Parathyroid adenoma (tissue), 2 donors: ENCODE measurements around the gene RAB6A.
"Not testable (repeated sequence)": the region's sequence is repeated elsewhere in the genome, so short reads cannot be mapped to it uniquely, and the experiment has no call there.

Experiments
- H2AFZ ChIP-seq: fragments of 300-600 bp; sonication (generic); one replicate; pipeline ENCODE4 v1.7.0; 2017; ENCODE audit warnings: antibody characterized with exemption, mild to moderate bottlenecking
- H3K27ac ChIP-seq: fragments of 300-600 bp; sonication (generic); one replicate; pipeline ENCODE4 v1.7.0; 2017
- H3K27me3 ChIP-seq: fragments of 300-600 bp; sonication (generic); one replicate; pipeline ENCODE4 v1.7.0; 2017; ENCODE audit warnings: low read length; ENCODE audit not compliant: control insufficient read depth, insufficient read depth
- H3K36me3 ChIP-seq: fragments of 300-600 bp; sonication (generic); one replicate; pipeline ENCODE4 v1.7.0; 2017; ENCODE audit warnings: low read length; ENCODE audit not compliant: control insufficient read depth, insufficient read depth
- H3K4me1 ChIP-seq: fragments of 300-600 bp; sonication (generic); one replicate; pipeline ENCODE4 v1.7.0; 2017; ENCODE audit warnings: control low read depth
- H3K4me2 ChIP-seq: fragments of 300-600 bp; sonication (generic); one replicate; pipeline ENCODE4 v1.7.0; 2017; ENCODE audit warnings: low read length
- H3K4me3 ChIP-seq: fragments of 300-600 bp; sonication (generic); one replicate; pipeline ENCODE4 v1.7.0; 2017; ENCODE audit warnings: low read depth, low read length
- H3K79me2 ChIP-seq: fragments of 300-600 bp; sonication (generic); one replicate; pipeline ENCODE4 v1.7.0; 2017; ENCODE audit warnings: control low read depth
- H3K9ac ChIP-seq: fragments of 300-600 bp; sonication (generic); one replicate; pipeline ENCODE4 v1.7.0; 2017; ENCODE audit warnings: mild to moderate bottlenecking
- H3K9me3 ChIP-seq: fragments of 300-600 bp; sonication (generic); one replicate; pipeline ENCODE4 v1.7.0; 2017; ENCODE audit warnings: low read length; ENCODE audit not compliant: control insufficient read depth
- TF ChIP-seq, protein P1 (sequence below): fragments of 300-600 bp; sonication (generic); IDR thresholded peaks from one replicate; pipeline ENCODE4 v1.7.0; 2017; ENCODE audit warnings: antibody characterized with exemption, mild to moderate bottlenecking
- donor health status: primary hyperparathyroidism.

The RAB6A gene

GRCh38 chr11:73787643-73788558 lies 27.0 kb upstream of the RAB6A start, which contains the start of gene MRPL48:
MRPL48 (plus strand) TSS chr11:73787874; CDS start chr11:73787972, 98 bp downstream.
- Histone ChIP-seq H3K9ac (no peak within 1 kb of the TSS), H3K4me3 (peak within 1 kb of the TSS; percentile 90), H3K27ac (peak within 1 kb of the TSS; percentile 94), H3K4me1 (no peaks in the 10 kb centered on the region), H3K4me2 (peak within 1 kb of the TSS; percentile 80), H3K27me3 (no peaks in the 10 kb centered on the region), H2AFZ (peak within 1 kb of the TSS; percentile 96), H3K36me3 (no peaks in the 10 kb centered on the region), H3K9me3 (no peaks in the 10 kb centered on the region), H3K79me2 (no peaks in the 10 kb centered on the region)
- TF ChIP-seq, protein P1, sequence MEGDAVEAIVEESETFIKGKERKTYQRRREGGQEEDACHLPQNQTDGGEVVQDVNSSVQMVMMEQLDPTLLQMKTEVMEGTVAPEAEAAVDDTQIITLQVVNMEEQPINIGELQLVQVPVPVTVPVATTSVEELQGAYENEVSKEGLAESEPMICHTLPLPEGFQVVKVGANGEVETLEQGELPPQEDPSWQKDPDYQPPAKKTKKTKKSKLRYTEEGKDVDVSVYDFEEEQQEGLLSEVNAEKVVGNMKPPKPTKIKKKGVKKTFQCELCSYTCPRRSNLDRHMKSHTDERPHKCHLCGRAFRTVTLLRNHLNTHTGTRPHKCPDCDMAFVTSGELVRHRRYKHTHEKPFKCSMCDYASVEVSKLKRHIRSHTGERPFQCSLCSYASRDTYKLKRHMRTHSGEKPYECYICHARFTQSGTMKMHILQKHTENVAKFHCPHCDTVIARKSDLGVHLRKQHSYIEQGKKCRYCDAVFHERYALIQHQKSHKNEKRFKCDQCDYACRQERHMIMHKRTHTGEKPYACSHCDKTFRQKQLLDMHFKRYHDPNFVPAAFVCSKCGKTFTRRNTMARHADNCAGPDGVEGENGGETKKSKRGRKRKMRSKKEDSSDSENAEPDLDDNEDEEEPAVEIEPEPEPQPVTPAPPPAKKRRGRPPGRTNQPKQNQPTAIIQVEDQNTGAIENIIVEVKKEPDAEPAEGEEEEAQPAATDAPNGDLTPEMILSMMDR: no peak

DNA sequence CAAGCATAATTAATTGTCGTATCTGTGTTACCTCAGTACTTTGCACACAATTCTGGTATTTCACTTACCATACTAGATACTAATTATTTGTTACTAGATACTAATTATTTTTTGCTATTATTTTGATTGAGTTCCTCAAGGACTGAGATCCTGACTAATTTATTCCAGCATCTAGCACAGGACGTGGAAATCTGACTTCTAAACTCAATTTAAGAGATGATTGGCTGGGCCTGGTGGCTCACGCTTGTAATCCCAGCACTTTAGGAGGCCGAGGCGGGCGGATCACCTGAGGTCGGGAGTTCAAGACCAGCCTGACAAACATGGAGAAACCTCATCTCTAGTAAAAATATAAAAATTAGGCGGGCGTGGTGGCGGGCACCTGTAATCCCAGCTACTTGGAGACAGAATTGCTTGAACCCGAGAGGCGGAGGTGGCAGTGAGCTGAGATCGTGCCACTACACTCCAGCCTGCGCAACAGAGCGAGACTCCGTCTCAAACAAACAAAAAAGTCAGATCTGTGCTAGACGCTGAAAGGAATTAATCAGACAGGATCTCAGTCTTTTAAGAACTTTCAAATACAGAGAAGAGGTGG lies 26.3 kb upstream of the RAB6A start:
- Histone ChIP-seq H3K79me2 (no peaks in the 10 kb centered on the region), H2AFZ (peak overlapping the region; percentile 96), H3K9ac (no peak overlapping the region), H3K4me1 (no peaks in the 10 kb centered on the region), H3K4me2 (peak overlapping the region; percentile 80), H3K27me3 (no peaks in the 10 kb centered on the region), H3K4me3 (peak overlapping the region; percentile 90), H3K36me3 (no peaks in the 10 kb centered on the region), H3K27ac (peak overlapping the region; percentile 94), H3K9me3 (no peaks in the 10 kb centered on the region)
- TF ChIP-seq, protein P1: no peak

GRCh38 chr11:73785467-73785866 lies 24.6 kb upstream of the RAB6A start:
- not testable (repeated sequence) for H3K27me3 ChIP-seq, H3K9me3 ChIP-seq, H3K79me2 ChIP-seq, H3K9ac ChIP-seq, H3K4me1 ChIP-seq, H3K4me2 ChIP-seq, H3K27ac ChIP-seq, H2AFZ ChIP-seq, H3K4me3 ChIP-seq, H3K36me3 ChIP-seq

GRCh38 chr11:73784734-73785133 lies 23.9 kb upstream of the RAB6A start:
- H3K79me2 ChIP-seq: no peaks in the 10 kb centered on the region
- H3K36me3 ChIP-seq: no peaks in the 10 kb centered on the region
- no peak overlapping the region for H2AFZ ChIP-seq
- H3K27ac ChIP-seq: no peak overlapping the region
- no peak overlapping the region for H3K4me3 ChIP-seq
- TF ChIP-seq, protein P1: no peak
- H3K27me3 ChIP-seq: no peaks in the 10 kb centered on the region
- no peak overlapping the region for H3K9ac ChIP-seq
- H3K4me1 ChIP-seq: no peaks in the 10 kb centered on the region
- H3K9me3 ChIP-seq: no peaks in the 10 kb centered on the region
- H3K4me2 ChIP-seq: no peak overlapping the region

DNA sequence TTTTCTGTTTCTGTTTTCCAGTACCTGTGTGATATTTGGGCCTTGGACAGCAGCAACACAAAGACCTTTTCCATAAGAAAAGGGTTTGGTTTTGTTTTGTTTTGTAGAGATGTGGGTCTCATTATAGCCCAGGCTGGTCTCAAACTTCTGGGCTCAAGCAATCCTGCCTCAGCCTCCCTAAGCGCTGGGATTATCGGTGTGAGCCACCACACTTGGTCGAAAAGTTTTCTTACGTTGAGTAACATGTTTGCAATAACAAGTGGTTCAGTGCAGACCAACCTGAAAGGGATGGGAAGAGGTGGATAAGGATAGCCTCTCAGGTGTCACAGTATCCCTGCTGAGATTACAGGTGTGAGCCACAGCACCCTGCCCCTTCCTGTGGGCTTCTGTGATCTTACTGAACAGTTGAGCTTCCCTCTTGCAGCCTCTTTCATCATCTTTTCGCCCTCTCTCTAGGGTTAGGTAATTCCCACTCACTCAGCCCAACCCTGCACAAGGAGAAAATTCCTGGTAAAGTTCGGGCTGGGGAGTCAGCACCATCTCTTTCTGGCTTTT lies 23.3 kb upstream of the RAB6A start:
- Histone ChIP-seq H3K36me3 (no peaks in the 10 kb centered on the region), H3K4me3 (no peak overlapping the region), H2AFZ (no peak overlapping the region), H3K9me3 (no peaks in the 10 kb centered on the region), H3K27me3 (no peaks in the 10 kb centered on the region), H3K4me2 (no peak overlapping the region), H3K9ac (no peak overlapping the region), H3K27ac (no peak overlapping the region), H3K4me1 (no peaks in the 10 kb centered on the region), H3K79me2 (no peaks in the 10 kb centered on the region)
- TF ChIP-seq, protein P1: no peak
